ENCODE results near the gene PCGF3. TPM values are rescaled to one million over a fixed set of nuclear protein-coding genes. Genes with fewer than 3 reads are reported as not detected.

The PCGF3 gene
- total and polyA plus RNA-seq, 10 of the 15 experiments (the other 5 are each of a cell fraction or from before 2014, with no cell fraction given), result 2.2 to 43.8 (median 15.9) TPM

DNA sequence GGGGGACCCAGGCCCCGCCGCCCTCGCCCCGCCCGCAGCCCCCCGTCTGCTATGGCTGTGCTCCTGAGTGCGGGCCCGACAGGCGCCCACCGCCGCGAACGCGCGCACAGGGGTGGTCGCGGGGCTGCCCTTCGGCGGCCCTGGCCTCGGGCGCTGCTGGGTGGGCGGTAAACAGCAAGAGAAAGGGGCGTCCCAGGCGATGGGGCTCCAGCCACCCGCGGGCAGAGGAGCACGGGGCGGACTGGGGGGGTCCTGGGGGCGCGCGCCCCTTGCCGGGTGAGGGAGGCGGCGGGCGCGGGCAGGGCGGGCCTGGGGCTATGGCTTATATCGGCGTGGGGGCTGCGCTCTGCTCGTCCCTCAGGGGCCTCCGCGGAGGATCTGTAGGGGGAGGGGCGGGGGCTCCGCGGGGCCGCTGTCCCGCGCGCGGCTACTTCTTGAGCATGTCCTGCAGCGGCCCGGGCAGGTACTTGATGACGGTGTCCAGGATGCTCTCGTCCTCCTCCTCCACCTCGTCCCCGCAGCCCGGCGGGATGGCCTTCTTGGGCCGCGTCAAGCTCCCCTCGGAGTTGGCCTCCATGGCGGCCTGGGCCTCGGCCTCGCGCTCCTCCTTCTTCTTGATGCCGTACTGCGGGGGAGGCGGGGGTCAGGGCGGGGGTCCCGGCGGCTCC, 80.6 kb downstream of the PCGF3 start:
- Histone ChIP-seq H2AFZ (ENCODE audit: control insufficient read depth, low read depth, low read length) (no peak overlapping the region), H3K27ac (ENCODE audit: control insufficient read depth, insufficient read depth) (no peak overlapping the region), H3K4me3 (no peak overlapping the region), H4K20me1 (ENCODE audit: control insufficient read depth, insufficient read depth) (no peaks in the 10 kb centered on the region), H3K79me2 (ENCODE audit: control insufficient read depth, insufficient read depth, low read length) (peaks cover 5% of the 10 kb centered on the region), H3K4me2 (ENCODE audit: control insufficient read depth, insufficient read depth) (no peak overlapping the region), H3K4me1 (ENCODE audit: control insufficient read depth, insufficient read depth, low read length) (peaks cover 13% of the 10 kb centered on the region), H3K9ac (ENCODE audit: control insufficient read depth, insufficient read depth, low read length) (no peak overlapping the region), H3K36me3 (ENCODE audit: control insufficient read depth in 2 of 2, insufficient read depth in 2 of 2, low read length in 1 of 2) (no peaks in the 10 kb centered on the region), H3K9me3 (replicated peaks; ENCODE audit: control insufficient read depth, insufficient read depth, low read length) (no peaks in the 10 kb centered on the region), H3K27me3 (replicated peaks in 1 of 2; ENCODE audit: control insufficient read depth in 2 of 2, insufficient read depth in 2 of 2, low read length in 1 of 2) (peaks cover 0 to 6% of the 10 kb centered on the region in 2 experiments; a peak in 1 of 4 replicates)
- FAIRE-seq (no peak), DNase-seq (ENCODE audit: low read depth, low spot score) (no peak), ATAC-seq (no peak)
- in situ Hi-C loops (cut with MboI) (no loop called here), intact Hi-C loops (cut with micrococcal nuclease; ENCODE audit: unreplicated experiment) (no loop called here)
- 19% methylated on average over 29 of the region's 72 CpGs for WGBS (ENCODE audit: insufficient coverage, insufficient replicate concordance, low lambda C conversion rate, missing lambda C conversion rate)
- POLR2A ChIA-PET, result interaction anchor here (0.6 kb wide), 1 partner anchor 61 kb away, joined by 3 read pairs; no protein-coding TSS in a partner anchor
- RAD21 ChIA-PET (ENCODE audit: unreplicated experiment), result no interaction called here
- CTCF ChIA-PET, result no interaction called here
- SMC1A ChIA-PET (ENCODE audit: uncharacterized antibody, unreplicated experiment), result no interaction called here
- no TSS peak for BruUV-seq (replicated peaks)
- TF ChIP-seq HDGF (IDR thresholded peaks at IDR 0.05), result no peak
- TF ChIP-seq ASH2L (IDR thresholded peaks at IDR 0.05; ENCODE audit: borderline replicate concordance, low read depth), result no peak
- TF ChIP-seq NR2C2 (IDR thresholded peaks at IDR 0.05; ENCODE audit: borderline replicate concordance, control insufficient read depth, insufficient read length, low read depth), result no peak
- no peak for TF ChIP-seq ETV6 (conservative IDR thresholded peaks at IDR 0.05 in 1 of 2, IDR thresholded peaks at IDR 0.05 in 1 of 2; ENCODE audit: borderline replicate concordance in 1 of 2, low read depth in 1 of 2)

DNA sequence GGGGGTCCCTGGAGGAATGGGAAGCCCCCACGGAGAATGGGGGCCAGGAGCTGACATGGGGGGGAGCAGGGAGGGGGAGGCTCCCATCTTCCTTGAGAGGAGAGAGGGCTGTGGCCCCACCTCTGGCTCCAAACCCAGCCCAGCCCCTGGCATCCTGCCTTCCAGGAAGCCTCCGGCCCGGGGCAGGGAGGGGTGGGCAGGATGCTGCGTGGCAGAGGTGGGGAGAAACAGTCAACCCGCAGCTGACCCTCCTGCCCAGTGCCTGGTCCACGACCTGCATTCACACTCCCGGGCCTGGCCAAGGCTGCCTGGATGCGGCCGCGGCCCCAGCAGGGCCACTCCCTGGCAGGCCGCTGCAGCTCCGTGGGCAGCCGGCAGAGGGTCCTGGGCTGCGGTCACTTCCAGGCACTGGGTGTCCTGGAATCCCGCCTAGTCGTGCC, 81.2 kb downstream of the PCGF3 start:
- DNase-seq (ENCODE audit: low read depth, low spot score) (no peak), ATAC-seq (no peak), FAIRE-seq (no peak)
- CTCF ChIA-PET, result no interaction called here
- no peak overlapping the region for H3K4me3 ChIP-seq
- peaks cover 13% of the 10 kb centered on the region for H3K4me1 ChIP-seq (ENCODE audit: control insufficient read depth, insufficient read depth, low read length)
- no peak overlapping the region for H3K4me2 ChIP-seq (ENCODE audit: control insufficient read depth, insufficient read depth)
- TF ChIP-seq, protein P1, sequence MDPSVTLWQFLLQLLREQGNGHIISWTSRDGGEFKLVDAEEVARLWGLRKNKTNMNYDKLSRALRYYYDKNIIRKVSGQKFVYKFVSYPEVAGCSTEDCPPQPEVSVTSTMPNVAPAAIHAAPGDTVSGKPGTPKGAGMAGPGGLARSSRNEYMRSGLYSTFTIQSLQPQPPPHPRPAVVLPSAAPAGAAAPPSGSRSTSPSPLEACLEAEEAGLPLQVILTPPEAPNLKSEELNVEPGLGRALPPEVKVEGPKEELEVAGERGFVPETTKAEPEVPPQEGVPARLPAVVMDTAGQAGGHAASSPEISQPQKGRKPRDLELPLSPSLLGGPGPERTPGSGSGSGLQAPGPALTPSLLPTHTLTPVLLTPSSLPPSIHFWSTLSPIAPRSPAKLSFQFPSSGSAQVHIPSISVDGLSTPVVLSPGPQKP (IDR thresholded peaks at IDR 0.05; ENCODE audit: low read depth, low read length), result no peak
- TF ChIP-seq, protein P2, sequence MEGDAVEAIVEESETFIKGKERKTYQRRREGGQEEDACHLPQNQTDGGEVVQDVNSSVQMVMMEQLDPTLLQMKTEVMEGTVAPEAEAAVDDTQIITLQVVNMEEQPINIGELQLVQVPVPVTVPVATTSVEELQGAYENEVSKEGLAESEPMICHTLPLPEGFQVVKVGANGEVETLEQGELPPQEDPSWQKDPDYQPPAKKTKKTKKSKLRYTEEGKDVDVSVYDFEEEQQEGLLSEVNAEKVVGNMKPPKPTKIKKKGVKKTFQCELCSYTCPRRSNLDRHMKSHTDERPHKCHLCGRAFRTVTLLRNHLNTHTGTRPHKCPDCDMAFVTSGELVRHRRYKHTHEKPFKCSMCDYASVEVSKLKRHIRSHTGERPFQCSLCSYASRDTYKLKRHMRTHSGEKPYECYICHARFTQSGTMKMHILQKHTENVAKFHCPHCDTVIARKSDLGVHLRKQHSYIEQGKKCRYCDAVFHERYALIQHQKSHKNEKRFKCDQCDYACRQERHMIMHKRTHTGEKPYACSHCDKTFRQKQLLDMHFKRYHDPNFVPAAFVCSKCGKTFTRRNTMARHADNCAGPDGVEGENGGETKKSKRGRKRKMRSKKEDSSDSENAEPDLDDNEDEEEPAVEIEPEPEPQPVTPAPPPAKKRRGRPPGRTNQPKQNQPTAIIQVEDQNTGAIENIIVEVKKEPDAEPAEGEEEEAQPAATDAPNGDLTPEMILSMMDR (IDR thresholded peaks at IDR 0.05 in 2 of 3, conservative IDR thresholded peaks at IDR 0.05 in 1 of 3; ENCODE audit: control insufficient read depth in 2 of 3, extremely low read depth in 1 of 3, insufficient read depth in 1 of 3, low read depth in 3 of 3, low read length in 3 of 3), result 0 out of 6 replicates have a peak, but pooled peaks of 1 of the 3 experiments have one; percentile 1
- no peak overlapping the region for H3K27ac ChIP-seq (ENCODE audit: control insufficient read depth, insufficient read depth)
- no peaks in the 10 kb centered on the region for H3K9me3 ChIP-seq (replicated peaks; ENCODE audit: control insufficient read depth, insufficient read depth, low read length)
- SMC1A ChIA-PET (ENCODE audit: uncharacterized antibody, unreplicated experiment), result no interaction called here
- peaks cover 0 to 6% of the 10 kb centered on the region in 2 experiments; a peak in 2 of 4 replicates for H3K27me3 ChIP-seq (replicated peaks in 1 of 2; ENCODE audit: control insufficient read depth in 2 of 2, insufficient read depth in 2 of 2, low read length in 1 of 2)
- H2AFZ ChIP-seq (ENCODE audit: control insufficient read depth, low read depth, low read length), result no peak overlapping the region
- RAD21 ChIA-PET (ENCODE audit: unreplicated experiment), result no interaction called here
- intact Hi-C loops (cut with micrococcal nuclease; ENCODE audit: unreplicated experiment) (no loop called here), in situ Hi-C loops (cut with MboI) (no loop called here)
- no TSS peak for BruUV-seq (replicated peaks)
- no peaks in the 10 kb centered on the region for H3K79me2 ChIP-seq (ENCODE audit: control insufficient read depth, insufficient read depth, low read length)
- H4K20me1 ChIP-seq (ENCODE audit: control insufficient read depth, insufficient read depth), result no peaks in the 10 kb centered on the region
- H3K9ac ChIP-seq (ENCODE audit: control insufficient read depth, insufficient read depth, low read length), result no peak overlapping the region
- POLR2A ChIA-PET, result interaction anchor here (0.6 kb wide), 1 partner anchor 61 kb away, joined by 3 read pairs; no protein-coding TSS in a partner anchor
- H3K36me3 ChIP-seq (ENCODE audit: control insufficient read depth in 2 of 2, insufficient read depth in 2 of 2, low read length in 1 of 2), result no peaks in the 10 kb centered on the region
- 60% methylated on average over 15 of the region's 16 CpGs for WGBS (ENCODE audit: insufficient coverage, insufficient replicate concordance, low lambda C conversion rate, missing lambda C conversion rate)

Data from GM12878 (cell line).